SK-N-SH (cell line): ENCODE data around the gene RSU1. TPM values are rescaled to one million over a fixed set of nuclear protein-coding genes. Genes with fewer than 3 reads are reported as not detected.
A peak's percentile ranks its signal among the peaks of the same experiment; 100 is the strongest.

Source experiments
- CTCF ChIA-PET: fragments of 300-600, 350-600 bp; formaldehyde crosslinking; extraction: SDS; loops from one replicate; lab custom pipeline; 2021; lab: Yijun Ruan, JAX
- POLR2A ChIA-PET: fragments of 350-600 bp; sonication (Branson Sonifier 250); formaldehyde crosslinking; extraction: SDS; loops from one replicate; lab custom pipeline; 2020; ENCODE audit warnings: antibody characterized with exemption, inconsistent platforms; lab: Yijun Ruan, JAX
- DNase-seq: peaks from one replicate; pipeline ENCODE4 v3.0.0; 2012
- H2AFZ ChIP-seq: fragments of 200-600 bp; sonication (generic); 2 replicates; pipeline ENCODE4 v1.8.1; 2016; ENCODE audit warnings: antibody characterized with exemption, mild to moderate bottlenecking, low read depth
- H3F3A ChIP-seq: fragments of 200-600 bp; sonication (generic); replicated peaks from 2 replicates; pipeline ENCODE3; 2016; ENCODE audit warnings: antibody characterized with exemption, mild to moderate bottlenecking; ENCODE audit not compliant: insufficient read depth
- H3K27ac ChIP-seq, 2 experiments: fragments of 200-500 bp in 1 of 2; fragments of 200-600 bp in 1 of 2; sonication (Bioruptor generic) in 1 of 2; sonication (generic), shearing (Covaris generic) in 1 of 2; 2 replicates each; pipeline versions ENCODE4 v1.5.1 to v1.6.1; 2014 to 2016; ENCODE audit warnings: low read depth in 2 of 2, inconsistent platforms in 1 of 2, low read length in 1 of 2, mild to moderate bottlenecking in 1 of 2, mixed read lengths in 1 of 2
- H3K27me3 ChIP-seq: fragments of 200-600 bp; sonication (generic), shearing (Covaris generic); 2 replicates; pipeline ENCODE4 v1.6.1; 2016; ENCODE audit warnings: mixed run types; ENCODE audit not compliant: insufficient read depth
- H3K36me3 ChIP-seq, 2 experiments: fragments of 200-500 bp in 1 of 2; fragments of 200-600 bp in 1 of 2; sonication (Bioruptor generic) in 1 of 2; sonication (generic) in 1 of 2; replicated peaks in 1 of 2; 2 replicates each; pipeline versions ENCODE3 to v1.5.1; 2014 to 2016; ENCODE audit warnings: low read length in 1 of 2, mild to moderate bottlenecking in 1 of 2; ENCODE audit not compliant: insufficient read depth in 2 of 2, control insufficient read depth in 1 of 2
- H3K4me1 ChIP-seq, 2 experiments: fragments of 200-500 bp in 1 of 2; fragments of 200-600 bp in 1 of 2; sonication (Bioruptor generic) in 1 of 2; sonication (generic), shearing (Covaris generic) in 1 of 2; 2 replicates each; pipeline versions ENCODE4 v1.5.1 to v1.6.1; 2014 to 2016; ENCODE audit warnings: low read depth in 1 of 2, low read length in 1 of 2, mixed run types in 1 of 2; ENCODE audit not compliant: insufficient read depth in 2 of 2, control insufficient read depth in 1 of 2
- H3K4me2 ChIP-seq: fragments of 200-600 bp; sonication (generic), shearing (Covaris generic); 2 replicates; pipeline ENCODE4 v1.6.1; 2017; ENCODE audit warnings: mixed run types
- H3K4me3 ChIP-seq, 2 experiments: fragments of 200-500 bp in 1 of 2; fragments of 200-600 bp in 1 of 2; sonication (Bioruptor generic) in 1 of 2; sonication (generic), shearing (Covaris generic) in 1 of 2; 2 replicates each; pipeline versions ENCODE4 v1.5.1 to v1.8.1; 2014 to 2016; ENCODE audit warnings: low read depth in 2 of 2, inconsistent platforms in 1 of 2, low read length in 1 of 2, mild to moderate bottlenecking in 1 of 2, mixed read lengths in 1 of 2, moderate library complexity in 1 of 2
- H3K79me2 ChIP-seq: fragments of 200-600 bp; sonication (generic); 2 replicates; pipeline ENCODE4 v1.8.1; 2017; ENCODE audit warnings: mild to moderate bottlenecking; ENCODE audit not compliant: insufficient read depth
- H3K9ac ChIP-seq: fragments of 200-600 bp; sonication (generic); 2 replicates; pipeline ENCODE4 v1.6.1; 2017; ENCODE audit warnings: mixed run types
- H3K9me2 ChIP-seq: fragments of 200-600 bp; sonication (generic); 2 replicates; pipeline ENCODE4 v1.6.1; 2017; ENCODE audit warnings: mixed run types
- H3K9me3 ChIP-seq: fragments of 200-600 bp; sonication (generic); 2 replicates; pipeline ENCODE4 v1.6.1; 2017; ENCODE audit warnings: mixed run types, mild to moderate bottlenecking, moderate library complexity
- H4K20me1 ChIP-seq: fragments of 200-600 bp; sonication (generic); 2 replicates; pipeline ENCODE4 v1.6.1; 2017; ENCODE audit warnings: mild to moderate bottlenecking, mixed run types; ENCODE audit not compliant: insufficient read depth
- CHD2 ChIP-seq: fragments of 150-350 bp; IDR thresholded peaks from 2 replicates; pipeline ENCODE4 v1.6.1; 2018; ENCODE audit warnings: low read length; ENCODE audit not compliant: partially characterized antibody
- ELF1 ChIP-seq: IDR thresholded peaks from 2 replicates; pipeline ENCODE4 v1.4.0; 2012
- EP300 ChIP-seq, 2 experiments: IDR thresholded peaks; 2 replicates each; pipeline versions ENCODE4 v1.4.0 to v1.6.1; 2012; ENCODE audit warnings: borderline replicate concordance in 1 of 2, low read depth in 1 of 2, low read length in 1 of 2
- EZH2phosphoT487 ChIP-seq: fragments of 200-600 bp; sonication (generic); IDR thresholded peaks from 2 replicates; pipeline ENCODE4 v1.6.1; 2017; ENCODE audit warnings: low read depth, mixed run types, mild to moderate bottlenecking, antibody characterized with exemption, moderate library complexity, borderline replicate concordance
- FOSL2 ChIP-seq: IDR thresholded peaks from 2 replicates; pipeline ENCODE4 v1.4.0; 2012; ENCODE audit warnings: low read depth, mild to moderate bottlenecking, moderate library complexity, borderline replicate concordance
- FOXJ3 ChIP-seq: sonication (generic); formaldehyde crosslinking; IDR thresholded peaks from 2 replicates; pipeline ENCODE4 v1.5.1; 2020; ENCODE audit warnings: mild to moderate bottlenecking, missing genetic modification reagents
- FOXM1 ChIP-seq: IDR thresholded peaks from 2 replicates; pipeline ENCODE4 v1.4.0; 2012; ENCODE audit warnings: low read depth, mild to moderate bottlenecking
- GATA2 ChIP-seq: sonication (generic); formaldehyde crosslinking; IDR thresholded peaks from 2 replicates; pipeline ENCODE4 v1.5.0; 2020; ENCODE audit warnings: mild to moderate bottlenecking, missing genetic modification reagents
- JUND ChIP-seq: IDR thresholded peaks from 2 replicates; pipeline ENCODE4 v1.4.0; 2012
- MEF2A ChIP-seq: IDR thresholded peaks from 2 replicates; pipeline ENCODE4 v1.4.0; 2012; ENCODE audit warnings: low read depth, borderline replicate concordance
- NFIC ChIP-seq: IDR thresholded peaks from 2 replicates; pipeline ENCODE4 v1.4.0; 2012; ENCODE audit warnings: borderline replicate concordance
- SIN3A ChIP-seq: IDR thresholded peaks from 2 replicates; pipeline ENCODE4 v1.6.1; 2012; ENCODE audit warnings: low read depth, mild to moderate bottlenecking, low read length, moderate library complexity, borderline replicate concordance
- SMC3 ChIP-seq: IDR thresholded peaks from 2 replicates; pipeline ENCODE4 v1.6.1; 2012; ENCODE audit warnings: low read depth, low read length, improper control_type of control experiment
- YY1 ChIP-seq: IDR thresholded peaks from 2 replicates; pipeline ENCODE4 v1.4.0; 2012; ENCODE audit warnings: low read depth, mild to moderate bottlenecking
- WGBS: methylation state at CpG from one replicate; pipeline ENCODE4 v1.1.6; 2017; ENCODE audit warnings: low lambda C conversion rate; 5-methylcytosine and 5-hydroxymethylcytosine counted together
- polyA plus RNA-seq, 3 experiments: library from polyadenylated mRNA; depleted of rRNA; stranded (reverse); fragments of >200 nt; gene quantifications; 2 replicates each; pipeline ENCODE4 v1.2.3, GENCODE V29; 2012
- TF ChIP-seq, protein P1 (sequence below): fragments of 200-600 bp; sonication (generic); IDR thresholded peaks from 2 replicates; pipeline ENCODE4 v1.6.1; 2017; ENCODE audit warnings: antibody characterized with exemption, mild to moderate bottlenecking, moderate library complexity
- TF ChIP-seq, protein P2 (sequence below): IDR thresholded peaks from 2 replicates; pipeline ENCODE4 v1.4.0; 2012; ENCODE audit warnings: low read depth, borderline replicate concordance
- TF ChIP-seq, protein P3 (sequence below): fragments of 150-350 bp; IDR thresholded peaks from 2 replicates; pipeline ENCODE4 v1.6.1; 2017; ENCODE audit warnings: antibody characterized with exemption, low read length, low read depth, borderline replicate concordance

Gene RSU1
- polyA plus RNA-seq, 1 of the 3 experiments (the other 2 are of a cell fraction): 59.8 TPM

DNA sequence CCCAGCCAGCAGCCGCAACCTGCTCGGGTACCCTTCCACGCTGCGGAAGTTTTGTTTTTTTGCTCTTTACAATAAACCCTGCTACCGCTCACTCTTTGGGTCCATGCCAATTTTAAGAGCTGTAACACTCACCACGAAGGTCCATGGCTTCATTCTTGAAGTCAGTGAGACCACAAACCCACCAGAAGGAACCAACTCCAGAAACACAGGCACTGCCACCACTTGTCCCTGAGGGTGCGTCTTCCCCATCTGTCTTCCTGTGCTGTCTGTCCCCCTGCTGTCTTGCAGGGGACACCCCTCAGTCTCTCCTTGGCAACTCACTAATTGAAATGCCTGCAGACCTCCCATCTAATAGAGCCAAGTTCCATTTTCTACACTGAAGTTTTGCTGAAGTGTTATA lies 48.5 kb upstream of the RSU1 start:
- CTCF ChIA-PET: interaction anchor here (1.0 to 2.6 kb wide), 2 partner anchors 9 to 20 kb away, joined by 3 to 16 read pairs; no protein-coding TSS in a partner anchor
- no peaks in the 10 kb centered on the region for H3K9me2 ChIP-seq
- POLR2A ChIA-PET: no interaction called here
- WGBS: 91% methylated on average over 7 of the region's 7 CpGs
- TF ChIP-seq JUND (no peak), FOSL2 (no peak), FOXM1 (no peak), ELF1 (no peak), YY1 (no peak), SIN3A (no peak), CHD2 (no peak), MEF2A (no peak), NFIC (no peak), FOXJ3 (CRISPR knock-in tag) (no peak), SMC3 (no peak), EZH2phosphoT487 (no peak)
- TF ChIP-seq, protein P1, sequence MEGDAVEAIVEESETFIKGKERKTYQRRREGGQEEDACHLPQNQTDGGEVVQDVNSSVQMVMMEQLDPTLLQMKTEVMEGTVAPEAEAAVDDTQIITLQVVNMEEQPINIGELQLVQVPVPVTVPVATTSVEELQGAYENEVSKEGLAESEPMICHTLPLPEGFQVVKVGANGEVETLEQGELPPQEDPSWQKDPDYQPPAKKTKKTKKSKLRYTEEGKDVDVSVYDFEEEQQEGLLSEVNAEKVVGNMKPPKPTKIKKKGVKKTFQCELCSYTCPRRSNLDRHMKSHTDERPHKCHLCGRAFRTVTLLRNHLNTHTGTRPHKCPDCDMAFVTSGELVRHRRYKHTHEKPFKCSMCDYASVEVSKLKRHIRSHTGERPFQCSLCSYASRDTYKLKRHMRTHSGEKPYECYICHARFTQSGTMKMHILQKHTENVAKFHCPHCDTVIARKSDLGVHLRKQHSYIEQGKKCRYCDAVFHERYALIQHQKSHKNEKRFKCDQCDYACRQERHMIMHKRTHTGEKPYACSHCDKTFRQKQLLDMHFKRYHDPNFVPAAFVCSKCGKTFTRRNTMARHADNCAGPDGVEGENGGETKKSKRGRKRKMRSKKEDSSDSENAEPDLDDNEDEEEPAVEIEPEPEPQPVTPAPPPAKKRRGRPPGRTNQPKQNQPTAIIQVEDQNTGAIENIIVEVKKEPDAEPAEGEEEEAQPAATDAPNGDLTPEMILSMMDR: no peak
- TF ChIP-seq, protein P2, sequence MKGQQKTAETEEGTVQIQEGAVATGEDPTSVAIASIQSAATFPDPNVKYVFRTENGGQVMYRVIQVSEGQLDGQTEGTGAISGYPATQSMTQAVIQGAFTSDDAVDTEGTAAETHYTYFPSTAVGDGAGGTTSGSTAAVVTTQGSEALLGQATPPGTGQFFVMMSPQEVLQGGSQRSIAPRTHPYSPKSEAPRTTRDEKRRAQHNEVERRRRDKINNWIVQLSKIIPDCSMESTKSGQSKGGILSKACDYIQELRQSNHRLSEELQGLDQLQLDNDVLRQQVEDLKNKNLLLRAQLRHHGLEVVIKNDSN: no peak
- TF ChIP-seq, protein P3, sequence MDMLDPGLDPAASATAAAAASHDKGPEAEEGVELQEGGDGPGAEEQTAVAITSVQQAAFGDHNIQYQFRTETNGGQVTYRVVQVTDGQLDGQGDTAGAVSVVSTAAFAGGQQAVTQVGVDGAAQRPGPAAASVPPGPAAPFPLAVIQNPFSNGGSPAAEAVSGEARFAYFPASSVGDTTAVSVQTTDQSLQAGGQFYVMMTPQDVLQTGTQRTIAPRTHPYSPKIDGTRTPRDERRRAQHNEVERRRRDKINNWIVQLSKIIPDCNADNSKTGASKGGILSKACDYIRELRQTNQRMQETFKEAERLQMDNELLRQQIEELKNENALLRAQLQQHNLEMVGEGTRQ: no peak
- H3K79me2 ChIP-seq: no peaks in the 10 kb centered on the region
- H2AFZ ChIP-seq: 0 out of 2 replicates have a peak overlapping the region, but pooled peaks have one; percentile 31
- no peak for DNase-seq
- H3F3A ChIP-seq: peaks cover 28% of the 10 kb centered on the region
- no peak overlapping the region; the same call in 1 of the 2 replicates for H3K9ac ChIP-seq
- no peaks in the 10 kb centered on the region for H3K36me3 ChIP-seq
- H3K4me3 ChIP-seq: no peak overlapping the region
- peak overlapping the region; percentile 96 to 97 for H3K27ac ChIP-seq
- no peaks in the 10 kb centered on the region for H4K20me1 ChIP-seq
- peak overlapping the region; percentile 64; the same call in 1 of the 2 replicates for H3K4me2 ChIP-seq
- no peaks in the 10 kb centered on the region for H3K9me3 ChIP-seq
- H3K27me3 ChIP-seq: no peaks in the 10 kb centered on the region
- H3K4me1 ChIP-seq: peaks cover 29 to 30% of the 10 kb centered on the region in 2 experiments; a peak in 3 of 4 replicates

DNA sequence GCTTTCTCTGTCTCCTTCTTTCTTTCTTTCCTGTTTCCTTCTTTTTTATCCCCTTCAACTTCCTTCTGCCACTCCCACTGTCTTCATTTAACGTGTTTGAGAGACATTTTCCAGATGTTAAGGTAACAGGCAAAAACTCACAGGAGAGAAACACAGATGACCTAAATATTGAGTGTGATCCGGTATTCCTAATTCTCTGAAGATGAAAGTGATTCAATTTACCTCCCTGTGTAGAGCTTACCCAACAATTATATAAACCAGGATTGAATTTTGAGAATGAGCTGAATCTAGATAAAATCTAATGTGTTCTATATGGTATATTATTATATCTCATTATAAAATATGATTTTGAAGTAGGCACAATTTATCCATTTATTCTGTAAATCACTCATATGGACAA lies 46.5 kb upstream of the RSU1 start:
- no peaks in the 10 kb centered on the region for H3K79me2 ChIP-seq
- no peaks in the 10 kb centered on the region for H3K9me2 ChIP-seq
- H3K4me1 ChIP-seq: peaks cover 28 to 29% of the 10 kb centered on the region in 2 experiments; a peak in 3 of 4 replicates
- no peaks in the 10 kb centered on the region for H3K36me3 ChIP-seq
- H3F3A ChIP-seq: peaks cover 38% of the 10 kb centered on the region
- H3K4me3 ChIP-seq: no peak overlapping the region
- no peak overlapping the region for H3K9ac ChIP-seq
- TF ChIP-seq CHD2: no peak
- TF ChIP-seq, protein P2: no peak
- peak in 1 of 2 experiments; percentile 47; a peak in 2 of 4 replicates for TF ChIP-seq EP300 (IDR thresholded peaks at IDR 0.05; ENCODE audit: borderline replicate concordance in 1 of 2, low read depth in 1 of 2, low read length in 1 of 2)
- TF ChIP-seq GATA2: peak; percentile 25; the same call in 1 of the 2 replicates
- H3K27me3 ChIP-seq: no peaks in the 10 kb centered on the region
- CTCF ChIA-PET: interaction anchor here (1.2 to 1.5 kb wide), 4 partner anchors 11 to 1263 kb away, joined by 3 to 7 read pairs (median 4); no protein-coding TSS in a partner anchor
- no peak for DNase-seq
- no peak overlapping the region for H3K4me2 ChIP-seq
- H3K27ac ChIP-seq: peak overlapping the region in 1 of 2 experiments; percentile 44; a peak in 2 of 4 replicates
- POLR2A ChIA-PET: no interaction called here
- no peaks in the 10 kb centered on the region for H3K9me3 ChIP-seq
- no peak overlapping the region; the same call in 1 of the 2 replicates for H2AFZ ChIP-seq
- 46% methylated on average over 2 of the region's 2 CpGs for WGBS
- no peaks in the 10 kb centered on the region for H4K20me1 ChIP-seq
